Caco-2 (cell line): Measurements from ENCODE around the gene TRAM2. TPM values are rescaled to one million over a fixed set of nuclear protein-coding genes. Genes with fewer than 3 reads are reported as not detected.

Experiments
- BruUV-seq: library from RNA; stranded (reverse); fragments of 400-500 nt; replicated peaks from 2 replicates; lab custom pipeline; 2021; lab: Mats Ljungman, UMichigan
- CTCF ChIA-PET: fragments of 300-600 bp; sonication (Branson Sonifier 250); formaldehyde crosslinking; loops from one replicate; lab custom pipeline; 2022; ENCODE audit warnings: antibody characterized with exemption; lab: Charles Lee
- POLR2A ChIA-PET: fragments of 300-600 bp; sonication (Branson Sonifier 250); formaldehyde crosslinking; loops from one replicate; lab custom pipeline; 2022; ENCODE audit warnings: antibody characterized with exemption; lab: Charles Lee
- DNase-seq, 2 experiments: peaks; one replicate each; pipeline versions ENCODE4 v3.0.0 to v3.0.0-alpha.2; 2020 to 2022
- H3K27me3 ChIP-seq: replicated peaks from 2 replicates; pipeline ENCODE4 v1.6.0; 2011; ENCODE audit warnings: low read length; ENCODE audit not compliant: control insufficient read depth, insufficient read depth
- H3K36me3 ChIP-seq: 2 replicates; pipeline ENCODE4 v1.5.1; 2011; ENCODE audit warnings: low read length; ENCODE audit not compliant: control insufficient read depth, insufficient read depth
- H3K4me1 ChIP-seq: fragments of 250-450 bp; sonication (Bioruptor Pico); 2 replicates; pipeline ENCODE4 v1.5.1; 2020; ENCODE audit warnings: mild to moderate bottlenecking
- H3K4me3 ChIP-seq: 2 replicates; pipeline ENCODE4 v1.5.1; 2011; ENCODE audit warnings: low read depth, mild to moderate bottlenecking, control low read depth, low read length
- H3K9me3 ChIP-seq: fragments of 250-450 bp; sonication (Bioruptor Pico); 2 replicates; pipeline ENCODE4 v1.5.1; 2020; ENCODE audit warnings: mild to moderate bottlenecking, moderate library complexity
- H3K27ac Mint-ChIP-seq: one replicate; pipeline ENCODE4 v1.8.0; 2022; ENCODE audit warnings: mixed read lengths; ENCODE audit not compliant: unreplicated experiment
- H3K27me3 Mint-ChIP-seq: one replicate; pipeline ENCODE4 v1.8.0; 2022; ENCODE audit warnings: mixed read lengths; ENCODE audit not compliant: insufficient read depth, unreplicated experiment
- H3K36me3 Mint-ChIP-seq: one replicate; pipeline ENCODE4 v1.8.0; 2022; ENCODE audit warnings: mild to moderate bottlenecking, mixed read lengths; ENCODE audit not compliant: insufficient read depth, unreplicated experiment
- H3K4me1 Mint-ChIP-seq: one replicate; pipeline ENCODE4 v1.8.0; 2022; ENCODE audit warnings: low read depth, mixed read lengths; ENCODE audit not compliant: unreplicated experiment
- H3K4me3 Mint-ChIP-seq: one replicate; pipeline ENCODE4 v1.8.0; 2022; ENCODE audit warnings: mild to moderate bottlenecking, moderate library complexity, mixed read lengths; ENCODE audit not compliant: unreplicated experiment
- H3K9me3 Mint-ChIP-seq: one replicate; pipeline ENCODE4 v1.8.0; 2022; ENCODE audit warnings: mixed read lengths; ENCODE audit not compliant: unreplicated experiment
- CTCF ChIP-seq, 2 experiments: fragments of 200-600 bp in 1 of 2; IDR thresholded peaks; 1 replicate in 1 of 2; 2 replicates in 1 of 2; pipeline versions ENCODE4 v1.5.1 to v1.8.0; 2011 to 2022; ENCODE audit warnings: antibody characterized with exemption in 1 of 2, control low read depth in 1 of 2, inconsistent platforms in 1 of 2, low read depth in 1 of 2, low read length in 1 of 2, mild to moderate bottlenecking in 1 of 2, moderate library complexity in 1 of 2; ENCODE audit not compliant: insufficient read depth in 1 of 2, severe bottlenecking in 1 of 2, unreplicated experiment in 1 of 2
- intact Hi-C: fragments of 100-400 bp; cut with micrococcal nuclease; formaldehyde crosslinking; loops from one replicate; pipeline ENCODE4 v1.10.0; 2022; ENCODE audit not compliant: unreplicated experiment
- total RNA-seq: library from RNA; stranded (reverse); gene quantifications from 2 replicates; pipeline ENCODE4 v1.2.3, GENCODE V29; 2022

Gene TRAM2
- total RNA-seq, 1 experiment from 2014 or later = 71.6 TPM

GRCh38 chr6:52505726-52506409 is 71.0 kb downstream of the TRAM2 start:
- Mint-ChIP-seq H3K4me1 (no peaks in the 10 kb centered on the region), H3K9me3 (no peaks in the 10 kb centered on the region), H3K27ac (no peak overlapping the region), H3K36me3 (peaks cover 74% of the 10 kb centered on the region), H3K27me3 (no peaks in the 10 kb centered on the region), H3K4me3 (no peak overlapping the region)
- Histone ChIP-seq H3K4me1 (no peaks in the 10 kb centered on the region), H3K36me3 (peaks cover 4% of the 10 kb centered on the region; the same call in 1 of the 2 replicates), H3K9me3 (no peaks in the 10 kb centered on the region), H3K27me3 (no peaks in the 10 kb centered on the region), H3K4me3 (no peak overlapping the region)
- no peak for TF ChIP-seq CTCF (IDR thresholded peaks at IDR 0.05; ENCODE audit: insufficient read depth in 1 of 2, low read depth in 1 of 2, low read length in 1 of 2, severe bottlenecking in 1 of 2, unreplicated experiment in 1 of 2)
- intact Hi-C loops = no loop called here
- POLR2A ChIA-PET = no interaction called here
- DNase-seq = no peak
- BruUV-seq = no TSS peak
- CTCF ChIA-PET = interaction anchor here (0.6 kb wide), 1 partner anchor 98 kb away, joined by 5 read pairs; no protein-coding TSS in a partner anchor

- H3K4me1 ChIP-seq = no peaks in the 10 kb centered on the region
- intact Hi-C loops = no loop called here
- POLR2A ChIA-PET = no interaction called here
- CTCF ChIA-PET = no interaction called here
- H3K4me3 ChIP-seq = no peak overlapping the region
- H3K36me3 ChIP-seq = peaks cover 4% of the 10 kb centered on the region; the same call in 1 of the 2 replicates
- Mint-ChIP-seq H3K4me1 (no peaks in the 10 kb centered on the region), H3K27me3 (no peaks in the 10 kb centered on the region), H3K4me3 (no peak overlapping the region), H3K9me3 (no peaks in the 10 kb centered on the region), H3K36me3 (peaks cover 71% of the 10 kb centered on the region), H3K27ac (no peak overlapping the region)
- H3K9me3 ChIP-seq = no peaks in the 10 kb centered on the region
- H3K27me3 ChIP-seq = no peaks in the 10 kb centered on the region
- no TSS peak for BruUV-seq
- TF ChIP-seq CTCF (IDR thresholded peaks at IDR 0.05; ENCODE audit: insufficient read depth in 1 of 2, low read depth in 1 of 2, low read length in 1 of 2, severe bottlenecking in 1 of 2, unreplicated experiment in 1 of 2) = no peak
- no peak for DNase-seq
Observed at GRCh38 chr6:52504782-52505136, 72.1 kb downstream of the TRAM2 start.

GRCh38 chr6:52503851-52504781 is 72.7 kb downstream of the TRAM2 start:
- no peaks in the 10 kb centered on the region for H3K9me3 ChIP-seq
- Mint-ChIP-seq H3K4me3 (no peak overlapping the region), H3K27me3 (no peaks in the 10 kb centered on the region), H3K4me1 (no peaks in the 10 kb centered on the region), H3K36me3 (peaks cover 71% of the 10 kb centered on the region), H3K27ac (no peak overlapping the region), H3K9me3 (no peaks in the 10 kb centered on the region)
- ChIA-PET POLR2A (no interaction called here), CTCF (no interaction called here)
- H3K4me1 ChIP-seq = no peaks in the 10 kb centered on the region
- intact Hi-C loops = no loop called here
- BruUV-seq = no TSS peak
- DNase-seq = no peak
- no peak for TF ChIP-seq CTCF (IDR thresholded peaks at IDR 0.05; ENCODE audit: insufficient read depth in 1 of 2, low read depth in 1 of 2, low read length in 1 of 2, severe bottlenecking in 1 of 2, unreplicated experiment in 1 of 2)
- H3K36me3 ChIP-seq = peaks cover 4% of the 10 kb centered on the region; the same call in 1 of the 2 replicates
- H3K4me3 ChIP-seq = no peak overlapping the region
- no peaks in the 10 kb centered on the region for H3K27me3 ChIP-seq
